Measurements from ENCODE around the gene C20orf202.

Gene C20orf202

GRCh38 chr20:1199212-1199873 lies 3.9 kb upstream of the C20orf202 start:
- Histone ChIP-seq H3K4me2 (no peak overlapping the region), H3K79me2 (ENCODE audit: insufficient read depth, low read depth) (no peaks in the 10 kb centered on the region), H3K36me3 (ENCODE audit: insufficient read depth) (no peaks in the 10 kb centered on the region), H3K9ac (no peak overlapping the region), H3K4me1 (ENCODE audit: low read depth, poor library complexity, severe bottlenecking) (no peaks in the 10 kb centered on the region), H2AFZ (ENCODE audit: low read depth) (no peak overlapping the region), H4K20me1 (ENCODE audit: insufficient read depth) (no peaks in the 10 kb centered on the region), H3K27ac (no peak overlapping the region), H3K4me3 (IDR thresholded peaks at IDR 0.05; ENCODE audit: insufficient read depth, low read depth, low read length) (no peak overlapping the region), H3K27me3 (ENCODE audit: insufficient read depth, low read depth) (no peaks in the 10 kb centered on the region)
- TF ChIP-seq, protein P1, sequence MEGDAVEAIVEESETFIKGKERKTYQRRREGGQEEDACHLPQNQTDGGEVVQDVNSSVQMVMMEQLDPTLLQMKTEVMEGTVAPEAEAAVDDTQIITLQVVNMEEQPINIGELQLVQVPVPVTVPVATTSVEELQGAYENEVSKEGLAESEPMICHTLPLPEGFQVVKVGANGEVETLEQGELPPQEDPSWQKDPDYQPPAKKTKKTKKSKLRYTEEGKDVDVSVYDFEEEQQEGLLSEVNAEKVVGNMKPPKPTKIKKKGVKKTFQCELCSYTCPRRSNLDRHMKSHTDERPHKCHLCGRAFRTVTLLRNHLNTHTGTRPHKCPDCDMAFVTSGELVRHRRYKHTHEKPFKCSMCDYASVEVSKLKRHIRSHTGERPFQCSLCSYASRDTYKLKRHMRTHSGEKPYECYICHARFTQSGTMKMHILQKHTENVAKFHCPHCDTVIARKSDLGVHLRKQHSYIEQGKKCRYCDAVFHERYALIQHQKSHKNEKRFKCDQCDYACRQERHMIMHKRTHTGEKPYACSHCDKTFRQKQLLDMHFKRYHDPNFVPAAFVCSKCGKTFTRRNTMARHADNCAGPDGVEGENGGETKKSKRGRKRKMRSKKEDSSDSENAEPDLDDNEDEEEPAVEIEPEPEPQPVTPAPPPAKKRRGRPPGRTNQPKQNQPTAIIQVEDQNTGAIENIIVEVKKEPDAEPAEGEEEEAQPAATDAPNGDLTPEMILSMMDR (conservative IDR thresholded peaks at IDR 0.05; ENCODE audit: low read depth, low read length): no peak

GRCh38 chr20:1199964-1200363 lies 3.3 kb upstream of the C20orf202 start:
- Histone ChIP-seq H3K9ac (no peak overlapping the region), H3K27ac (no peak overlapping the region), H3K4me3 (IDR thresholded peaks at IDR 0.05; ENCODE audit: insufficient read depth, low read depth, low read length) (no peak overlapping the region), H3K4me1 (ENCODE audit: low read depth, poor library complexity, severe bottlenecking) (no peaks in the 10 kb centered on the region), H3K27me3 (ENCODE audit: insufficient read depth, low read depth) (no peaks in the 10 kb centered on the region), H4K20me1 (ENCODE audit: insufficient read depth) (no peaks in the 10 kb centered on the region), H3K36me3 (ENCODE audit: insufficient read depth) (no peaks in the 10 kb centered on the region), H3K4me2 (no peak overlapping the region), H3K79me2 (ENCODE audit: insufficient read depth, low read depth) (no peaks in the 10 kb centered on the region), H2AFZ (ENCODE audit: low read depth) (no peak overlapping the region)
- TF ChIP-seq, protein P1 (conservative IDR thresholded peaks at IDR 0.05; ENCODE audit: low read depth, low read length): no peak

DNA sequence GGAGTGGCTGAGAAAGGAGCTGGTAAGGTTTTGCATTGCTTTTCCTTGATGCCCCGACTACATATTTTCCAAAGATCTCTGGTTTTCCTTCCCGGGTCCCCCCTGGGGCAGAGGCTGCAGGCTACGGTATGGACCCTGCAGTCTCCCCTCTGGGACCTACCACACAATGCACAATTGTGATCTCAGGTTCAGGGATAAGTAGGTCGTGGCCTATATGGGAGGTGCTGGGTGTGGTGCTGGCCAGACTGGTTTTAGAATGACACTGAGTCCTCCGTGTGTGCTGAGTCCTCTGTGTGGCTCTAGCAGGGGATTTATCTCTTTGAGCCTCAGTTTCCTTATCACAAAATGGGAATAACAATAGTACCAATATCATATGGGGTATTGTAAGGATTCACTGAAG lies 376 bp downstream of the C20orf202 start:
- H3K4me2 ChIP-seq: no peak overlapping the region
- H3K79me2 ChIP-seq (ENCODE audit: insufficient read depth, low read depth): no peaks in the 10 kb centered on the region
- no peaks in the 10 kb centered on the region for H3K27me3 ChIP-seq (ENCODE audit: insufficient read depth, low read depth)
- no peaks in the 10 kb centered on the region for H3K36me3 ChIP-seq (ENCODE audit: insufficient read depth)
- H3K9ac ChIP-seq: no peak overlapping the region
- no peak overlapping the region for H3K27ac ChIP-seq
- H3K4me3 ChIP-seq (IDR thresholded peaks at IDR 0.05; ENCODE audit: insufficient read depth, low read depth, low read length): no peak overlapping the region
- TF ChIP-seq, protein P1 (conservative IDR thresholded peaks at IDR 0.05; ENCODE audit: low read depth, low read length): no peak
- no peaks in the 10 kb centered on the region for H3K4me1 ChIP-seq (ENCODE audit: low read depth, poor library complexity, severe bottlenecking)
- H4K20me1 ChIP-seq (ENCODE audit: insufficient read depth): no peaks in the 10 kb centered on the region
- H2AFZ ChIP-seq (ENCODE audit: low read depth): no peak overlapping the region

DNA sequence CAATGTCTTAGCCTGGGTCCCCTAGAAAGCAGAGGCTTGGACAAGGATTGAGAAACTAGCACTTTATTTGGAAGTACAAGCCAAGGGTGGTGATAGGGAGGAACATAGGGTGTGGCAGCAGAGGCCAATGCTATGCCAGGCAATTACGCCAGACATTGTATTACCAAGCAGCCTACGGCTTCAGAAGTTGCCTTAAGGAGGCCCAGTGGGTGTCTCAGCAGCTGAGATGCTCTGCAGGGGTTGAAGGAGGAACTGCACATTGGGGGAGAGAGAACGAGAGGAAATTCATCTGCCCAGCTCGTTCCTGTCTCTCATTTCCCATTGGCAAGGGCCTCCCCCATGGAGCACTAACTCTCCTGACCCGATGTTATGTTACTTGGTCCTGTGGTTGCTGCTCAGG lies 859 bp downstream of the C20orf202 start:
- no peak overlapping the region for H3K27ac ChIP-seq
- TF ChIP-seq, protein P1 (conservative IDR thresholded peaks at IDR 0.05; ENCODE audit: low read depth, low read length): no peak
- no peak overlapping the region for H3K4me3 ChIP-seq (IDR thresholded peaks at IDR 0.05; ENCODE audit: insufficient read depth, low read depth, low read length)
- H4K20me1 ChIP-seq (ENCODE audit: insufficient read depth): no peaks in the 10 kb centered on the region
- no peaks in the 10 kb centered on the region for H3K27me3 ChIP-seq (ENCODE audit: insufficient read depth, low read depth)
- H3K4me2 ChIP-seq: no peak overlapping the region
- H3K36me3 ChIP-seq (ENCODE audit: insufficient read depth): no peaks in the 10 kb centered on the region
- no peaks in the 10 kb centered on the region for H3K4me1 ChIP-seq (ENCODE audit: low read depth, poor library complexity, severe bottlenecking)
- no peaks in the 10 kb centered on the region for H3K79me2 ChIP-seq (ENCODE audit: insufficient read depth, low read depth)
- H3K9ac ChIP-seq: no peak overlapping the region
- H2AFZ ChIP-seq (ENCODE audit: low read depth): no peak overlapping the region

Measured in KMS-11 (cell line).